ENCODE results near the gene EFCAB6. TPM values are rescaled to one million over a fixed set of nuclear protein-coding genes. Genes with fewer than 3 reads are reported as not detected.

EFCAB6 gene
- total RNA-seq, 6 experiments from 2014 or later: 0.29 to 1.5 (median 0.93) TPM

- 79% methylated on average over 10 of the region's 13 CpGs for WGBS (ENCODE audit: insufficient coverage, low coverage, low lambda C conversion rate, missing lambda C conversion rate)
- H3K9me3 ChIP-seq: no peaks in the 10 kb centered on the region
- intact Hi-C loops (cut with DNase I): no loop called here
- H3K4me3 ChIP-seq: no peak overlapping the region
- no peaks in the 10 kb centered on the region for H3K27me3 ChIP-seq
- ATAC-seq: no peak
- TF ChIP-seq POLR2A (IDR thresholded peaks at IDR 0.05) (no peak), CTCF (IDR thresholded peaks at IDR 0.05) (no peak)
- H3K4me1 ChIP-seq: no peaks in the 10 kb centered on the region
- DNase-seq: no peak
- H3K27ac ChIP-seq: no peak overlapping the region
- H3K36me3 ChIP-seq: no peaks in the 10 kb centered on the region
Observed at GRCh38 chr22:43627485-43628213, 184.5 kb downstream of the EFCAB6 start.

DNA sequence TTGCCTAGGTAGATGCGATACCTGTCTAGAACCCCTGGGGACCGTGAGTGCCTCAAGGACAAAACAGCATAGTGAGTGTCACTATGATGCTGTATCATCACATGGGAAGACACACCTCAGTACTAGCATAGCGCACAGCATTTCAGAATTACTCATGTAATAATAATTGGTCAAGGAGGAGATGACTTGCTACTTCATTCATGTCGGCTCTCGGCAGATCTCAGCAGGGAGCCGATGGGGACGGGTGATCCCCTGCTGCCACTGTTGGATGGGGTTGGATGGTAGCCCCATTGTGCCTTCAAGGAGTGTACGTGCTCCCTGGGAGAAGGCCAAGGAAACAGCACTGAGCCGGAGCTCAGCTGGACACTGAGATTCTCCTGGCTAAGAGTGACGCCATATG is 186.9 kb downstream of the EFCAB6 start:
- Histone ChIP-seq H3K36me3 (no peaks in the 10 kb centered on the region), H3K27me3 (no peaks in the 10 kb centered on the region), H3K27ac (no peak overlapping the region), H3K4me1 (no peaks in the 10 kb centered on the region), H3K9me3 (peaks cover 0 to 3% (median 0%) of the 10 kb centered on the region in 4 donors), H3K4me3 (no peak overlapping the region)
- ATAC-seq: no peak
- intact Hi-C loops (cut with DNase I): no loop called here
- WGBS (ENCODE audit: insufficient coverage, low coverage, low lambda C conversion rate, missing lambda C conversion rate): 80% methylated on average over 2 of the region's 10 CpGs
- no peak for DNase-seq
- TF ChIP-seq CTCF (IDR thresholded peaks at IDR 0.05): no peak
- TF ChIP-seq POLR2A (IDR thresholded peaks at IDR 0.05): no peak

GRCh38 chr22:43624144-43624998 is 187.7 kb downstream of the EFCAB6 start:
- WGBS (ENCODE audit: insufficient coverage, low coverage, low lambda C conversion rate, missing lambda C conversion rate): 69% methylated on average over 12 of the region's 15 CpGs
- peak in 1 of 4 donors; percentile 11 for ATAC-seq
- Histone ChIP-seq H3K27ac (no peak overlapping the region), H3K4me1 (no peaks in the 10 kb centered on the region), H3K27me3 (no peaks in the 10 kb centered on the region), H3K4me3 (no peak overlapping the region), H3K36me3 (no peaks in the 10 kb centered on the region), H3K9me3 (peaks cover 0 to 6% (median 0%) of the 10 kb centered on the region in 4 donors)
- DNase-seq: no peak
- TF ChIP-seq CTCF (IDR thresholded peaks at IDR 0.05) (no peak), POLR2A (IDR thresholded peaks at IDR 0.05) (no peak)
- intact Hi-C loops (cut with DNase I): no loop called here

DNA sequence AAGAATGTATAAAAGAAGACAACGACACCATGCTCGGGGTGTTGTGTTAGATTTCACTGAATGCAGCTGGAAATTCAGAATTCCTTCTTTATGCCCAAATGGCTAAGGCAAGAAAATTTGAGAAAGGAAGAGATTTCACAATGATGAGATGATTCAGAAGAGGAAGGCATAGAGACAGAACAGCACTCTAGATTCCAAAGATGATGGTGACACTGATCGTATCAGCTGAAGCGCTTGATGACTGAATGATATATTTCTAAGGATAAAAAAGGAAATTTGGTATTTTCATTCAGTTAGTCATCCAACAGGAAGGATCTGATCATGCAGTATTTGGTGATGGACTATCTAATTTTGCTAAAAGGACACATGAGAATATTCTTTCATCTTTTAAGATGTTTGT is 189.2 kb downstream of the EFCAB6 start:
- H3K27me3 ChIP-seq: no peaks in the 10 kb centered on the region
- intact Hi-C loops (cut with DNase I): no loop called here
- no peaks in the 10 kb centered on the region for H3K4me1 ChIP-seq
- WGBS (ENCODE audit: insufficient coverage, low coverage, low lambda C conversion rate, missing lambda C conversion rate): 86% methylated on average over 4 of the region's 4 CpGs
- TF ChIP-seq POLR2A (IDR thresholded peaks at IDR 0.05): no peak
- no peak for TF ChIP-seq CTCF (IDR thresholded peaks at IDR 0.05)
- H3K27ac ChIP-seq: no peak overlapping the region
- H3K9me3 ChIP-seq: peaks cover 0 to 6% (median 0%) of the 10 kb centered on the region in 4 donors
- no peak overlapping the region for H3K4me3 ChIP-seq
- H3K36me3 ChIP-seq: no peaks in the 10 kb centered on the region
- ATAC-seq (no peak), DNase-seq (no peak)

All from right lobe of liver (tissue), 6 donors.